Mucosa of rectum (tissue), 2 donors: Measurements from ENCODE around the gene MYMX.
A peak's percentile ranks its signal among the peaks of the same experiment; 100 is the strongest.

Source experiments
- H3K27ac ChIP-seq, 2 donors: one replicate each; pipeline ENCODE4 v1.7.0; 2013; ENCODE audit warnings: inconsistent platforms in 2 of 2, low read depth in 2 of 2, low read length in 2 of 2
- H3K27me3 ChIP-seq, 2 donors: one replicate each; pipeline ENCODE4 v1.7.0; 2013; ENCODE audit warnings: low read length in 2 of 2; ENCODE audit not compliant: control insufficient read depth in 2 of 2, insufficient read depth in 2 of 2
- H3K36me3 ChIP-seq, 2 donors: one replicate each; pipeline ENCODE4 v1.7.0; 2013; ENCODE audit warnings: low read length in 2 of 2; ENCODE audit not compliant: control insufficient read depth in 2 of 2, insufficient read depth in 2 of 2
- H3K4me1 ChIP-seq, 2 donors: one replicate each; pipeline ENCODE4 v1.7.0; 2013; ENCODE audit warnings: low read length in 2 of 2, mild to moderate bottlenecking in 1 of 2; ENCODE audit not compliant: control insufficient read depth in 2 of 2, insufficient read depth in 2 of 2
- H3K4me3 ChIP-seq, 2 donors: one replicate each; pipeline ENCODE4 v1.7.0; 2013; ENCODE audit warnings: low read length in 2 of 2
- H3K9ac ChIP-seq, 2 donors: one replicate each; pipeline ENCODE4 v1.7.0; 2013; ENCODE audit warnings: low read length in 2 of 2, low read depth in 1 of 2, mild to moderate bottlenecking in 1 of 2
- H3K9me3 ChIP-seq, 2 donors: one replicate each; pipeline ENCODE4 v1.7.0; 2013; ENCODE audit warnings: low read length in 2 of 2; ENCODE audit not compliant: control insufficient read depth in 2 of 2
- donor health status: healthy.
- donor health status: Normal muscosa, but diverticular disease.

The MYMX gene

DNA sequence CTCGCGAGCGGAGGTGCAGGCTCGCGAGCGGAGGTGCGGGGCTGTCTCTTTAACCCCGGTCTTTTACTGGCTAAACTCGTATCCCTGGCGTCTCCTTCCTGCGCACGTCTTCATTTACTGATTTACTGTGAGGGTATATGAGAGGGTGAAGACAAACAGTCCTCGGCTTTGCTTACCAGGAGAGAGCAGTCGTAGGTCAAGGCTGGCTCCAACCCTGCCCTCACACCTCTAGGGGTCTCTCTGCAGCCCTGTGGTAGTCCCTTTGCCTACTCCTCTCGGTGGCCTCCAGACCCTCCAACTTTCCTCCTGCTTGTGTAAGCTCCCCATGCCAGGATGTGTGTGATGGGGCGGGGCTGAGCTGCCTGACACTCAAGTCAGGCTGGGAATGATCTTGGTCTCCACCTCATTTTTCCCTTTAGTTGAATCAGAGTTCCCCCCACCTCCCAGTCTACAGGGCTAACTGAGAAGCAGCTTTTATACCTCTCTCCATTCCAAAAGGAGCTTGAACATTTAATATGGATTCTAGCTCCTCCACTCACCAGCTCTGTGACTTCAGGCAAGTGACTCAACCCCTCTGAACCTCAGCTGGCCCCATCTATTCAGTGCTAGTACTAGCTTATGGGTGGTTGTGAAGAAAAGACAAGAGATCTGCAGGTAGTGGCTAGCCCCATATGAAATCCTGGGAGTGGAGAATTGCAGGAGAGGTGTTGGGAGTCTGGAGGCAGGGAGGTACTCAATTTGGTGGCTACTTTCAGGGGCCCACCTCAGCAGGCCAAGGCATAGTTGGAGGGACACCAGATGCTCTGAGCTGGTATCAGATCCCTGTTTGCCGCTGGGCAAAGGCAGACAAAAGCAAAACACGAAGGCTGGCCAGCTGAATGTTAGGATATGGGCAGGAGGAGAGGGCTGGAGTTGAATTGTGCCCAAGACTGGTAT, 7.6 kb downstream of the MYMX start:
- Histone ChIP-seq H3K36me3 (no peaks in the 10 kb centered on the region), H3K27me3 (no peaks in the 10 kb centered on the region), H3K9me3 (no peaks in the 10 kb centered on the region), H3K4me1 (peaks cover 30 to 31% of the 10 kb centered on the region in 2 donors), H3K9ac (peak overlapping the region; percentile 24 to 45), H3K27ac (peak overlapping the region in 1 of 2 donors; percentile 48), H3K4me3 (peak overlapping the region; percentile 61 to 67)

- no peak overlapping the region for H3K27ac ChIP-seq
- no peak overlapping the region for H3K9ac ChIP-seq
- no peaks in the 10 kb centered on the region for H3K27me3 ChIP-seq
- H3K4me1 ChIP-seq = peaks cover 27 to 29% of the 10 kb centered on the region in 2 donors
- peaks cover 0 to 2% of the 10 kb centered on the region in 2 donors for H3K36me3 ChIP-seq
- no peak overlapping the region for H3K4me3 ChIP-seq
- no peaks in the 10 kb centered on the region for H3K9me3 ChIP-seq
Observed at GRCh38 chr6:44224965-44225305, 8.2 kb downstream of the MYMX start.

- Histone ChIP-seq H3K27me3 (no peaks in the 10 kb centered on the region), H3K4me1 (peaks cover 25 to 26% of the 10 kb centered on the region in 2 donors), H3K9ac (no peak overlapping the region), H3K36me3 (peaks cover 0 to 3% of the 10 kb centered on the region in 2 donors), H3K27ac (peak overlapping the region in 1 of 2 donors; percentile 40), H3K9me3 (no peaks in the 10 kb centered on the region), H3K4me3 (peak overlapping the region in 1 of 2 donors; percentile 31)
Observed at GRCh38 chr6:44225579-44226325, 9.0 kb downstream of the MYMX start.

DNA sequence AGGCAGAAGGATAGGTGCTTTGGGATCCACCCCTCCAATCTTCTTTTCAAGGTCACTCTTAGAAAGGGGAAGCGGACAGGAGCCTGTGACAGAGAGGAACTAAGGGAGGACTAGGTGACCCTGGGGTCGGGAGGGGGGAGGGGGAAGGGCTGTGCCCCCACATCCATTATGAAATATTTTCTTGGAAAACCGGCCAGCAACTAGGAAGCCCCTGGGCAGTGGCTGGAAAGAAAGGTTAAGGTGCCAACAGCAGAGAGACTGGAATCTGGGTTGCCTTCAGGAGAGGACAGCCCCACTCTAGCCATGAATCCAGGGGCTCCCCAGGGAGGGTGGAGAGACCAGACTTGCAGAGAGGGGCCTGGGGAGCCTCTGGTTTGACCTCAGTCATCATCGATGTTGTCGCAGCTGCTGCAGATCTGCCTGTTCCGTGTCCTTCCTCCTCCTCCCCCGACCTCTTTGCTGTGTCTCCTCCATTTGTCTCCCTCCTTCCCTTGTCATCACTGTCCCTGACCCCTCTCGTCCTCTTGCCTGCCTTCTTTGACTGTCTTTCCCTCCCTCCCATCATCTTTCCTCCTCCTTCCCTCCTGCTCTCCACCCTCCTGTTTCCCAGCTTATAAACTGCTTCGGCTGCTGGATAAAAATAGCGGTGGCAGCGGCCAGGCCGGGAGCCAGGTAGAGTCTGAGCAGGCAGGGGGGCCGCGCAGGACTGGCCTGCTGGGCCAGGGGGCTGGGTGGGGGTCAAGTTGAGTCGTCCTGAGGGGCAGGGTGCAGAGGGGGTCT, 9.8 kb downstream of the MYMX start:
- Histone ChIP-seq H3K36me3 (peaks cover 0 to 3% of the 10 kb centered on the region in 2 donors), H3K4me3 (no peak overlapping the region), H3K4me1 (peaks cover 18 to 20% of the 10 kb centered on the region in 2 donors), H3K27ac (peak overlapping the region in 1 of 2 donors; percentile 40), H3K27me3 (no peaks in the 10 kb centered on the region), H3K9ac (no peak overlapping the region), H3K9me3 (no peaks in the 10 kb centered on the region)

GRCh38 chr6:44227148-44227793, 10.5 kb downstream of the MYMX start:
- Histone ChIP-seq H3K9ac (no peak overlapping the region), H3K27me3 (no peaks in the 10 kb centered on the region), H3K36me3 (peaks cover 0 to 3% of the 10 kb centered on the region in 2 donors), H3K4me3 (no peak overlapping the region), H3K27ac (peak overlapping the region in 1 of 2 donors; percentile 32), H3K4me1 (peaks cover 12 to 15% of the 10 kb centered on the region in 2 donors), H3K9me3 (no peaks in the 10 kb centered on the region)

DNA sequence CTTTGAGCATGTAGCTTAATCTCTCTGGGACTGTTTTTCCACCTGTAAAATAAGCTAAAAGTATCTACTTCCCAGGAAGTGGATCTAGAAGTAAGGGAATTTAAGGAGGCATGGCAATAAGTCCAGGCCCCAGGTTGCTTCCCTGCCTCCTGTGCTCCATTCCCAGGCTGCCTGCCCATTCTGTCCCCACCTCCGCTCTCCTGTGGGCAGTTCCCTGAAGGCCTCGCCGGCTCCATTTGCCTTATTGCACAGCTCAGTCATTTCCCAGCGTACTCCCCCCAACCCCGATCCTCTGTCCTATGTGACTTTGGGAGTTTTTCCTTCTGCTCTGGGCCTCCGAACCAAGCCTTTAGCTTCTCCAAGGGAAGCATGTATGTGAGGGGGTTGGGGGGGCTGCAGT, 11.3 kb downstream of the MYMX start:
- no peak overlapping the region for H3K9ac ChIP-seq
- no peaks in the 10 kb centered on the region for H3K27me3 ChIP-seq
- no peaks in the 10 kb centered on the region for H3K9me3 ChIP-seq
- H3K4me3 ChIP-seq = no peak overlapping the region
- H3K36me3 ChIP-seq = peaks cover 0 to 3% of the 10 kb centered on the region in 2 donors
- H3K4me1 ChIP-seq = peaks cover 6 to 11% of the 10 kb centered on the region in 2 donors
- no peak overlapping the region for H3K27ac ChIP-seq

DNA sequence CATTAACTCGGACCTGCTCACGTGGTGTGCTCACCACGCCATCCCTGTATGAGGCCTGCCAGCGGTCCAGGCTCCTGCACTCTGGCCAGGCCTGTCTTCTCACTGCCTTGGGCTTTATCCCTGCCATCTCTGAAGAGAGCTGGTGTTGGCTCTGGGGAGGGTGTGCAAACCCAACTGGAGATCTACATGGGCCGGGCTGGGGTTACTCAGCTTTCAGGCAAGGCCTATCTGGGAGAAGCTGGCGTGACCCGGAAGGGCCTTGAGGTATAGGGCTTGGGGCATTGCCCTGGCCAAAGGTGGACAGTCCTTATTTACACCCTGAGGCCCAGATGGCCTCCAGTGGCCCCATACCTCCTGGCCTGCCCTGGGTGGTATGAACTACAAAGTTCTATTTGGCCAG, 11.7 kb downstream of the MYMX start:
- Histone ChIP-seq H3K27me3 (no peaks in the 10 kb centered on the region), H3K4me1 (peaks cover 6 to 11% of the 10 kb centered on the region in 2 donors), H3K4me3 (no peak overlapping the region), H3K9me3 (no peaks in the 10 kb centered on the region), H3K9ac (no peak overlapping the region), H3K27ac (no peak overlapping the region), H3K36me3 (peaks cover 0 to 3% of the 10 kb centered on the region in 2 donors)

- Histone ChIP-seq H3K36me3 (peaks cover 0 to 3% of the 10 kb centered on the region in 2 donors), H3K9me3 (no peaks in the 10 kb centered on the region), H3K27ac (no peak overlapping the region), H3K27me3 (no peaks in the 10 kb centered on the region), H3K4me1 (peaks cover 8 to 10% of the 10 kb centered on the region in 2 donors), H3K4me3 (no peak overlapping the region), H3K9ac (no peak overlapping the region)
Observed at GRCh38 chr6:44228836-44229235, 12.1 kb downstream of the MYMX start.

DNA sequence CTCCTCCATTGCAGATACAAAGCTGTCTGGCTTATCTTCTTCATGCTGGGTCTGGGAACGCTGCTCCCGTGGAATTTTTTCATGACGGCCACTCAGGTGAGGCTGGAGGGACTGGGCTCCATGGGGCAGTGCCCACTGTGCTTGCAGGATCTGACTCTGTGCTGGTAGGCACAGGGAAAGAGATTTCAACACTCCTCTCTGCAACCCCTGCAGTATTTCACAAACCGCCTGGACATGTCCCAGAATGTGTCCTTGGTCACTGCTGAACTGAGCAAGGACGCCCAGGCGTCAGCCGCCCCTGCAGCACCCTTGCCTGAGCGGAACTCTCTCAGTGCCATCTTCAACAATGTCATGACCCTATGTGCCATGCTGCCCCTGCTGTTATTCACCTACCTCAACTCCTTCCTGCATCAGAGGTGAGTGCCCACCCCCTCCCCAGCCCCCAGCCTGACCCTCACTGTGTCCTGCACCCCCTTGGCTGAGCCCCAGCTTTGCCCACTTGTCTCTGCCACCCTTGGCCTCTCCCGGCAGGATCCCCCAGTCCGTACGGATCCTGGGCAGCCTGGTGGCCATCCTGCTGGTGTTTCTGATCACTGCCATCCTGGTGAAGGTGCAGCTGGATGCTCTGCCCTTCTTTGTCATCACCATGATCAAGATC, 12.8 kb downstream of the MYMX start:
- Histone ChIP-seq H3K27me3 (no peaks in the 10 kb centered on the region), H3K4me3 (no peak overlapping the region), H3K36me3 (peaks cover 0 to 3% of the 10 kb centered on the region in 2 donors), H3K9me3 (no peaks in the 10 kb centered on the region), H3K4me1 (peaks cover 7 to 10% of the 10 kb centered on the region in 2 donors), H3K9ac (no peak overlapping the region), H3K27ac (no peak overlapping the region)
